Peyer's patch (tissue), 4 donors: ENCODE measurements around the gene C16orf95.

Experiments used
- CTCF ChIP-seq, 6 experiments: fragments of 450-650 bp in 4 of 6; fragments of 200-600 bp in 2 of 6; sonication (generic) in 1 of 6; IDR thresholded peaks; one replicate each; pipeline ENCODE4 v1.5.1; 2017 to 2019; ENCODE audit warnings: antibody characterized with exemption in 6 of 6, mild to moderate bottlenecking in 3 of 6, moderate library complexity in 1 of 6
- POLR2A ChIP-seq, 2 donors: fragments of 450-650 bp; IDR thresholded peaks; one replicate each; pipeline ENCODE4 v1.5.1; 2017; ENCODE audit warnings: antibody characterized with exemption in 2 of 2, mild to moderate bottlenecking in 2 of 2, moderate library complexity in 2 of 2

DNA sequence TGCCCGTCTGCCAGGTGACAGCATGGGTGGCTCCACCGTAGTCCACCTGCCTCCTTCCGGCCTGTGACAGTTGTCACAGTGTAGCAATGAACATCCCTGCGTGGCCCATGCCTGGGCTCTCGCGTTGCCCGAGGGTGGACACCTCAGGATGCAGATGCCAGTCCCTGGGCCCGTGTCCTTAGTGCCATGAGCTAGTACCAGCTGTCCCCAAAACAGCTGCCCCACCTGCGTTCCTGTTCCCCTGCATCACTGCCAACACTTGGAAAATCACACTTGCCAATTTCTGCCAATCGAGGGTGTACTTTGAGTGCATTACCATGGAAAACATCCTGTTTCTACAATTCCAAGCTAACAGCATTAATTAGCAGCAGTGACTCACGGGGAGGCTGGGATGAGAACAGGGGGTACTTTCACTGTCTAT, 9.0 kb upstream of the C16orf95 start:
- TF ChIP-seq POLR2A (IDR thresholded peaks at IDR 0.05) (no peak), CTCF (IDR thresholded peaks at IDR 0.05) (no peak)
